T1000 (cell line): Measurements from ENCODE around the gene CYB5R3.
A peak's percentile ranks its signal among the peaks of the same experiment; 100 is the strongest.
"Not testable (repeated sequence)": the region's sequence is repeated elsewhere in the genome, so short reads cannot be mapped to it uniquely, and the experiment has no call there.

ENCODE experiments used
- DNase-seq: peaks from one replicate; lab custom pipeline; 2025; ENCODE audit warnings: mixed read lengths; lab: John Stamatoyannopoulos, UW

The CYB5R3 gene

DNA sequence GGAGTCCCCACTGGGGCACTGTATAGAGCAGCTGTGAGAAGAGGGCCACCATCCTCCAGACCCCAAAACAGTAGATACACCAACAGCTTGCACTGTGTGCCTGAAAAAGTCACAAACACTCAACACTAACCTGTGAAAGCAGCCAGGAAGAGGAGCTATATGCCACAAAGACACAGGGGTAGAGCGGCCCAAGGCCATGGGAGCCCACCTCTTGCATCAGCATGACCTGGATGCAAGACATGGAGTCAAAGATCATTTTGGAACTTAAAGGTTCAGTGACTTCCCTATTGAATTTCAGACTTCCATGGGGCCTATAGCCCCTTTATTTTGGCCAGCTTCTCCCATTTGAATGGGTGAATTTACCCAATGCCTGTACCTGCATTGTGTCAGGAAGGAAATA, 29.7 kb upstream of the CYB5R3 start:
- no peak for DNase-seq

DNA sequence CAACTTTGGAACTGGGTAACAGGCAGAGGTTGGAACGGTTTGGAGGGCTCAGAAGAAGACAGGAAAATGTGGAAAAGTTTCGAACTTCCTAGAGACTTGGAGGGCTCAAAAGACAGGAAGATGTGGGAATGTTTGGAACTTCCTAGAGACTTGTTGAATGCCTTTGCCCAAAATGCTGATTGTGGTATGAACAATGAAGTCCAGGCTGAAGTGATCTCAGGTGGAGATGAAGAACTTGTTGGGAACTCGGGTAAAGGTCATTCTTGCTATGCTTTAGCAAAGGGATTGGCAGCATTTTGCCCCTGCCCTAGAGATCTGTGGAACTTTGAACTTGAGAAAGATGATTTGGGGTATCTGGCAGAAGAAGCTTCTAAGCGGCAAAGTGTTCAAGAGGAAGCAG, 28.7 kb upstream of the CYB5R3 start:
- not testable (repeated sequence) for DNase-seq

DNA sequence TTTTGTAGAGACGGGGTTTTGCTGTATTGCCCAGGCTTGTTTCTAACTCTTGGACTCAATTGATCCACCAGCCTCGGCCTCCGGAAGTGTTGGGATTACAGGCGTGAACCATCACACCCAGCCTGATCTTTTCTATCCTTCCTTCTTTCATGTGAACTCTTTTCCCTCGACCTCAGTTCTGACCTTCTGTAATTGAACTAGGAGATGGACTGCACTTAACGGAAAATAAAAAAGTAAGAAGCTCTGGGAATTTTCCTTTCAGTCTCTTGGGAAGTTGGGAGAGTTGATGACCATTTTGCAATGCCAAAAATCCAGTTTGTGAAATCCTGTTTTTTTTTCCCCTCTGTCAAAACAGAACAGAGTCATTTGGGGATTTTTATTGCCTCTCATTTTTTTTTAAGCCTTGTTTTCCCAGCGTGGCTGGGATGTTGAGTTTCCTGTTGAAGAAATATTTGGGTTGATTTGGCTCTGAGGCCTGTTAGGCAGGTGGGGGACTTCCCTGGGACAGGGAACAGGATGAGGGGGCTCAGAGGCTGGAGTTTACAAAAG, 26.9 kb upstream of the CYB5R3 start:
- no peak for DNase-seq

DNA sequence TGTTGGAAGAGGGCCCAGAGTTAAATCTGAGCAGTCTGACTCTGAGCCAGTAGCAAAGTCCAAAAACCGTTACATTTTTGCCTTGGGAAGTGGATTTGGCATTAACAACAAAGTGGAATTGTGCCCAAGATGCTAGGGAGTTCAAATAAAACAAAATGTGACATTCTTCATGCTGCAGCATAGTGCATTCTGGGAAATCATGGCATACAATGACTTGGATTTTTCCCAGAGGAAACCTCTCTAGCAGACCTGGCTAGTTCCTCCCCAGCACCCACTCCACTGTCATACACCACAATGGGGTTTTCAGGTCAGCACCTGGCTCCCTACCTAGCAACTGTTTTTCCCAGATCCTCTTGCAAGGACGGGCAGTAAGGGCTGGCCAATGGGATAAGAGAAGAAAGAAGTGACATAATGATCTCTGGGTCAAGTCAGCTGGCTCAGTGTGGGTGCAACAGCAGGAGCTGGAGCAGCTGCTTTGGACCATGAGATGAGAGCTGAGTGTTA, 24.8 kb upstream of the CYB5R3 start:
- no peak for DNase-seq

DNA sequence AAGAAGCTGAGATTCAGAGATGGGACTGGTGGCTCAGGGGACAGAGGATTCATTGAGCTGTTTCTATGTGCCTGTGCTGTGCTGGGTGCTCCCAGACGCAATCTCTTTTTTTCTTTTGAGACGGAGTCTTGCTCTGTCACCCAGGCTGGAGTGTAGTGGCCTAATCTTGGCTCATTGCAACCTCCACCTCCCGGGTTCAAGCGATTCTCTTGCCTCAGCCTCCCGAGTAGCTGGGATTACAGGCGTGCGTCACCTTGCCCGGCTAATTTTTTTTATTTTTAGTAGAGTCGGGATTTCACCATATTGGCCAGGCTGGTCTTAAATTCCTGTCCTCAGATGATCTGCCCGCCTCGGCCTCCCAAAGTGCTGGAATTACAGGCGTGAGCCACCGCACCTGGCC, 23.9 kb upstream of the CYB5R3 start:
- not testable (repeated sequence) for DNase-seq

DNA sequence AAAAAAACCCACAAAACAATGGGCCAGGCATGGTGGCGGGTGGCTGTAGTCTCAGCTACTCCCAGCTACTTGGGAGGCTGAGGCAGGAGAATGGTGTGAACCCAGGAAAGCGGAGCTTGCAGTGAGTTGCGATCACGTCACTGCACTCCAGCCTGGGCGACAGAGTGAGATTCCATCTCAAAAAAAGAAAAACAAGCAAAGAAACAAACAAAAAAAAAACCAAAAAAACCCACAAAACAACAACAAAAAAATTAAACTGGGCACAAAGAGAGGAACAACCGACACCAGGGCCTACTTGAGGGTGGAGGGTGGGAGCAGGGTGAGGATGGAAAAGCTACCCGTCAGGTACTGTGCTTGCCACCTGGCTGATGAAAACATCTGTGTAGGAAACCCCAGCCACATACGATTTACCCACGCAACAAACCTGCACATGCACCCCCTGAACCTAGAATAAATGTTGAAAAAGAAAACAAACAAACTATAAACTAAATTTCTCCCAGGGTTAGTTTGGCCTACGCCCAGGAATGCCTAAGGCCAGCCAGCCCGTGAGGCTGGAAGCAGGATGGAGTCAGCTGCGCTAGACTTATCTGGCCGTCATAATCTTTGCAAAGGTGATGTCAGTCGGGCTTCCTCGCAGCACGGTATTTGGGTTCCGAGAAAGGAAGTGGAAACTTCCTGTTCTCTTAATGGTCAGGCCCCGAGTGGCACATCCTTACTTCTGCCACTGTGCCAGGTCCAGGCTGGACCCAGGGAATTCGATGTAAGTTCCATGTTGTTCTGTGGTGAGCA, 21.9 kb upstream of the CYB5R3 start:
- peak; percentile 47 for DNase-seq

DNA sequence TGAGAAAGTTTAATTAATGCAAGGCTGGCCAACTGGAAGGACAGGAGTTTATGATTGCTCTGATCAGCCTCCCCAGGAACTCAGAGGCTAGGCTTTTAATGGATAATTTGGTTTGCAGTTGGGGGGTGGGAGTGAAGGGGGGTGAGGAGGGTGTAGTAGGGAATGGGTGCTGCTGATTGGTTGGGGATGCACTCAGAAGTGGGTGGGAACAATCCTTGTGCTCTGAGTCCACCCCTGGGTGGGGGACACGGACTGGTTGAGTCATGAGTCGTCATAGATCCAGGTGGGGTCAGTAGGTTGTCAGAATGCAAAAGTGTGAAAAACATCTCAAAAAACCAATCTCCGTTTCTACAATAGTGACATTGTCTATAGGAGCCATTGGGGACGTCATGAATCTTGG, 20.9 kb upstream of the CYB5R3 start:
- no peak for DNase-seq

DNA sequence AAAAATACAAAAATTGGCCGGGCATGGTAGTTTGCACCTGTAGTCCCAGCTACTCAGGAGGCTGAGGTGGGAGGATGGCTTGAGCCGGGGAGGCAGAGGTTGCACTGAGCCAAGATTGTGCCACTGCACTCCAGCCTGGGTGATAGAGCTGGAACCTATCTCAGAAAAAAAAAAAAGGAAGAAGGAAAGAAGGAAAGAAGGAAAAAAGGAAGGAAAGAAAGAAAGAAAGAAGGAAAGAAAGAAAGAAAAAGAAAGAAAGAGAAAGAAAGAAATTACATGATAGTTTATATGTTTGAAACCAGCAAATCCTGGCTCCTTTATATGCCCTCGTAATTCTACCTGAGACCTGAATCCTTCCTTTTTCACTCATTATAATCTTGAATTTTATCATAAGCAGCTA, 17.2 kb upstream of the CYB5R3 start:
- DNase-seq: not testable (repeated sequence)

DNA sequence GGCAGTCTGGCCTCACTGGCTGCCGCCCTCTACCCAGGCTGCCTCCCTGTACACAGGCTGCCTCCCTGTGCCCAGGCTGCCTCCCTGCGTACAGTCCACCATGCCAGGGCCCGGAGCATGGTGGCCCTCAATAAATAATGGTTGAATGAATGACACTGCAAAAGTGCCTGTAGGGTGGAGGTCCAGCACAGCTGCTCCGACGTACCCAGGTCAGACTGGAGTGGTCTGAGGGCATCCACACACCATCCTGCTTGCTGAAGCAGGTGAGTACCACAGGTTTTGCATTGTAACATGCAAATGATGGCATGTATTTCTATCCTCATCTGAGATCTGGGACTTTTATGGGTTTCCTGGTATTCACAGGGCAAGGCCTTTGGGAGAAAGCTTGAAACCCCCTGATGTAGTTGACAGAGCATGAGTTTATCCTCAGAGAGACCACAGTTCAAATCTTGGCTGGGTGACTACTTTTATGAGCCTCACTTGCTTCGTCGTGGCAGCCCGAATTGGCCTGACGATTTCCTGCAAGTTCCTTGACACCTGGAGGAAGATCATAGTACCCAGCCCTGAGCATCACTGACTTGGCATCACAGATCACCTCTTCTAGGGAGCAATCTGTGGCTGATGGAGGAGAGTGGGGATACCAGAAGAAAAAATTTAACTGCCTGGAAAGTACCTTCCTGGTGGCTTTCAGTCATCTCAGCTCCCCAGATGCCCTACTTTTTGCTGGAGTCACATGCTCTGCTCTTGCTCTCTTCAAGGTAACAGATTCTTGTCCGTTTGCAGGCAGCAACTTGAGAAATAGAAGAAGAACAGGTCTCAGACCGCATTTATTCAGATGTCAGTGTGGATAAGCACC, 16.0 kb upstream of the CYB5R3 start:
- no peak for DNase-seq

DNA sequence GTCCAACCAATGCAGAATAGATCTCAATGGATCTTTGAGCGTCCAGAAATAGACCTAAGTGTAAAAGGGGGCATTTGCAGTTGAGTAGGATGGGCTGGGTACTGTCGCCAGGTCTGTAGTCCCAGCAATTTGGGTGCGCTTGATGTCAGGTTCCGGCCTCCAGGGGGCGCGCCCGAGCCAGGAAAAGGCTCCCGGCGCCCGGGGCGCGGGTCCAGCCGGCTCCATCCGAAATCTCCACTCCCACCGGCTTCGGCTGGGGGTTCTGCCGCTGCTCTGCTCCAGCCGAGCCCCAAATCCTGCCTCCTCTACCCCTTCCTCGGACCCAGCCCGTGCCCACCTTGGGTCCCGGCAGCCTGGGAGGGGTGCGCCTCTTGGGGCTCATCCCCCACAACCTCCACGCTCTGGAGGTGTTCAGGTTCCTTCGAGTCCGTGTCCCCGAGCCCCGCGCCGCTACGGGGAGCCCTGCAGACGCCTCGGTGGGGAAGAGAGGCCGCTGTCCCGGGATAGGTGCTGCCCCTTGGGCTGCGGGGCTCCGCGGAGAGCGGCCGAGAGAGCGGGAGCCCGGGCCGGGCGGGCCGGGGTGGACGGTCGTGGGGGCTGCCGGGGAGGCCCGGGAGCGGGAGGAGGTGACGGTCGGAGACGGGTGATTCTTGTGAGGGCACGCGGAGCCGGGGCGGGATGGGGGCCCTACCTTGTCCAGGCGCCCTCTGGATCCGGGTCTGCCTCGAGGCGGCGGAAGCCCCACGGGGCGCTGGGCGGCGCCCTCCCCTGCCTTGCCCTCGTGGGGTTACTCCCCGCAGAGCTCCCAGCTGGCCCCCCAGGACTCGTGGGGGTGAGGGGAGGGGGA, 13.0 kb upstream of the CYB5R3 start:
- peak; percentile 70 for DNase-seq

DNA sequence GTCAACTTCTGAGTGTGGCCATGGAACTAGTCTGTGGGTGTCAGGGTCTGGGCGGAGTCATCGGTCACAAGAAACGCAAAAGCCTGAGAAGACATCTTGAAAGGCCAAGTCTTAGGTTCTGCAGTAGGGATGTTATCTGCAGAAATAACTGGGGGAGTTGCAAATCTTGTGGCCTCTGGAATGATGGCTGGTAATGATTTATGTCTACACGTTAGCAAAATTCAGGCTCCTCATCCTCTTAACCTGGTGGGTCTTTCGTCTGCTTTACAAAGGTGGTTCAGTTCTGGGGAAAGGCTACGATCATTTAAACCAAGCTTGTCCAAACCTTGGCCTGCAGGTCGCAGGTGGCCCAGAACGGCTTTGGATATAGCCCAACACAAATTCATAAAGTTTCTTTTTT, 7.4 kb upstream of the CYB5R3 start:
- no peak for DNase-seq

DNA sequence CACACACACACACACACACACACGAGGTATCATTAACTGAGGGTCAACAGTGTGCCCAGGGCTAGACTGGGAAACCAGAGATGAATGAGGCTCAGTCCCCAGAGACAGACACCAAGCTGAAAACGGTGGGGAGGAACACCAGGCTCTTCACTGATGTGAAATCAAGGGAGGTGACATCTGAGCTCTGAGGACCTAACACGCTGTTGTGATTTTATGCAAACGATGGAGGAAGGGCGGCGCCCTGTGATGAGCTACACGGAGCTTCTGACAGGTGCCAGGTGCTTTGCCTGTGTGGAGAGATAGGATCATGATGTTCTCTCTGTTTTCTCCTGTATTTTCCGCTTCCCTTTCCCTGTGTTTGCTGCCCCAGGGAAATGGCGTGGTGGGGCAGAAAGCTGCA, 6.5 kb upstream of the CYB5R3 start:
- DNase-seq: no peak

DNA sequence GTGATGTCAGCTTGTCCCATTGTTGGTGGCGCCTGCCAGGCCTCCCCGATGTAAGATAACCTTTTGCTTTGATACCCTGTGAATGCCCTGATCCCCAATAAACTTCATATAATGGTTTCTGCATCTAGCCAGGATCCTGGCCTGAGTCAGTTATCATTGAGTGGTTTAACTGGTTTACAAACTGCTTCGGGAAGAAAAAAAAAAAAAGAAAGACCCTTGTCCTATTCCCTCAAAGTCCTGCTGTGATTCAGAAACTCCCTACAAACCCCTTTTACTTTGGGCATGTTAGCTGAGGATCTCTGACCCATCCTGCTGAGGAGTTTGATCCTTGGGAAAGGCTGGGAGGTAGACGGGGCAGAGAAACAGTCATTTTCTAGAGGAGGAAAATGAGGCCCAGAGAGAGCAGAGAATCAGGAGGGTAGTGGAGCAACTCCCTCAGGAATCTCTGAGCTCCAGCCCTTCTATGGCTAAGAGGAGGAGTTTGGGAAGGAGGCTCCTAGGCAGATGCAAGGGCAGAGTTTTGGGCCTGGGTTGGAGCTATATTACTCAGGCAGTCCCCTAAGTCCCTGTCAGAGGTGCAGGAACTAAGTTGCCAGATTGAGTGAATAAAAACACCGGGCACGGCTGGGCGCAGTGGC, 5.4 kb upstream of the CYB5R3 start:
- no peak for DNase-seq

DNA sequence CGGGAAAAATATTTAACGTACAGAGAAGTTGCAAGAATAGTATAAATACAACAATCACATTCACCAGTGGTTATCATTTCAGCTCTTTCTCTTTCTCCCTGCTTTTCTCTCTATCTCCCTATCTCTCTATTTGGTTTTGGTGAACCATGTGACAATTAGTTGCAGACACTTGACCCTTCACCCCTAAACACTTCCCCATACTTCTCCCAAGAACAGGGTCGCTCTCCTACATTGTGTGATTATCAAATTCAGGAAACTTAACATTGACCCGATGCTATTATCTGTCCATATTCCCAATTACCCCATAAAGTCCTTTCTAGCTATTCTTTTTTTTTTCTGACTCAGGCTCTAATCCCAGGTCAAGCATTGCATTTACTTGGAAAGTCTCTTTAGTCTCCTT, 4.8 kb upstream of the CYB5R3 start:
- DNase-seq: no peak

DNA sequence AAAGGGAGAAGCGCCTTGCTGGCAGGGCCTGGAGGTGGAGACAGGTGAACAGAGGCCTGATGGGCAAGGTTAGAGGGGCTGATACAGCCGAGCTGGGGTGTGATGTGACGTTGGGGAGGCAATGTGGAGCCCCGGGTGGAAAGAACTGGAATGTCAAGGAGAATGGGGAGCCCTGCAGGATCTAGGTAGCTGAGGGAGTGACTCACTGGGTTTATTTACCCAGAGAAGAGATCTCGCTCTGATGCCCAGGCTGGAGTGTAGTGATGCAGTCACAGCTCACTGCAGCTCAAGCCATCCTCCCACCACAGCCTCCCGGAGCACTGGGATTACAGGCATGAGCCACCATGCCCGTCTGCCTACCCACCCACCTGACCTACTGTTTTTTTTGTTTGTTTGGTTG, 1.9 kb upstream of the CYB5R3 start:
- no peak for DNase-seq

DNA sequence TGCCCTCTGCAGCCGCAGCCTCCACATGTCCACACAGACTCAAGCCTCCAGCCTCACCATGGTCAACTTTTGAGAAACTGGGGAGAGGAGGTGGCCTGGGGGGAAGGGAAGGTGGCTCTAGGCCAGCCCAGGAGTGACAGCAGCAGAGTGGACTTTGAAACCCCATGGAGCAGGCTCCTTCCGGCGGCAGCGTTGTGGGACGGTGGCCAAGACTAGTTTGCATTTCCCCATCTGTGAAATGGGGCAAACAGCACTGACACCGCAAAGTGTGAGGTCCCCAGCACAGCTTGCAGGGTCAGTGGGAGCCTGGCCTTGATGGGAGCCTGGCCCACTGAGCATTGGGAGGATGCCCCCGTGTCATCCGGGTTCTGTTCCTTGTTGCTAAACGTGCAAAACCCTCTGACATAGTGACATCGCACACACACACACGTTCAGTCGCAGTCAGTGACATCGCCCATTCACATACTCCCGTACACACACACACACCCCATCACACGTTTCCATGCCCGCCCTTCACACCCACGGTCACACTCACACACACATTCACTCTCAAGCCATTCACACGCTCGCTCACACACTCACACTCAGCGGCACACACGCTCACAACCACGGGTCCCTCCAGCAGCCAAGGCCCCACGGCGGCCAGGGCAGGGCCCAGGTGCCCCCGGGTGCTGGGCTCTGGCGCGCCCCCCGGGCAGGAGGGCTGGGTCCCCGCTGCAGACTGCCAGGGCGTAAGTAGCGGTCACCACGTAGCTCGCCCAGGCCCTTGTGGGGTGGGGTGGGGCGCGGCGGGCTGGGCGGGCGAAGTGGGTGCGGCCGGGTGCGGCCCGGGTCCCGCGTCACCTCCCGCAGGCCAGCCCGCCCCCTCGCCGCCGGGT, 585 bp downstream of the CYB5R3 start:
- no peak for DNase-seq

DNA sequence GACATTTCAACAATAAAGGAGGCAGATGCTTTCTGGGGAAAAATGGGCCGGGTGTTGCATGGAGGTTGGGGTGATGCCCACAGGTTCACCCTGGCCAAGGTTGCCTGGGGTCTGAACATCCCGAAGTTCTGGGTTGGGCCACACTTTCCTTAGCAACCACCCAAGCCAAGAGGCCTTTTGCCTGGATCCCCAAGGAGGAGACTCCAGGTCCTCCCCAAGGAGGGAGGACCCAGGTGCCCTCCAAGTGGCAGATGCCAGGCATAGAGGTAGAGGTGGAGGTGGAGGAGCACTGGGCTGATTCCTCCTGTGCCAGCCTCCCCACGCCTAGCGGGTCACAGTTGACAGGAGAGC, 1.2 kb downstream of the CYB5R3 start:
- DNase-seq: no peak

DNA sequence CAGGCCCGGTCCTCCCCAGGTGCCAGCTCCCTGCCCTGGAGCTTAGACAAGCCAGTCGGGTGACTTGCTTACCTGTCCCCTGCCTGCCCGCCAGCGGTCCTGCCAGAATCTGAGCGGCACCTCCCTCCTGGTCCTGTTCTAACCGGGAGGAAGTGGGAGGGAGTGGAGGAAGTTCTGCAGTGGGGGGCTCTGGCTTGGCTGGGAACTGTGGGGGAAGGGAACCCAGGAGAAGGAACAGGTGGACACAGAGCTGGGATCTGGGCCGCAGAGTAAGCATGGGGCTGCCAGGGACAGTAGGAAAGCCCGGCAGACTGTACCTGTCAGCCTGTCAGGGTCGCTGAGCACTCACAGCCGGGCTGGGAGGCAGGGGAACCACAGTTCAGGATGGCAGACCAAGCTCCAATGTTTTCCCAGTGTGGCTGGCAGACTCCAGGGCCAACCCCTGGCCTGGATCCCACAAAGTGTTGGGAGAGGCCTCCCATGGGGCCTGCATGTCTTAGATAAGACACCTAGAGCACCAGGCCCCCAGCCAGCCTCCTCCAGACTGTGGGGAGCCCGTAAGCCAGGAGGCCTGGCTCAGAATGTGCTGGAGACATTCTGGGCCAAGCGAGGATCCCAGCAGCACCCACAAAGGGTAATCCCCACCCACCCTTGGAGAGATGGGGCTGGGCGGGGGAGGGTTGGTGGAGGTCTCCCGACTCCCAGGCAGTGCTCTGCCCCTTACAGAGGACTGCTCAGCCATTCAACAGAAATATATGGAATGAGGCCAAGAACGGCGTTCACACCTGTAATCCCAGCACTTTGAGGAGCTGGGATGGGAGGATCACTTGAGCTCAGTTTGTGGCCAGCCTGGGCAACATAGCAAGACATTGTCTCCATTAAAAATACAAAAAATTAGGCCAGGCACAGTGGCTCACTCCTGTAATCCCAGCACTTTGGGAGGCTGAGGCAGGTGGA, 2.3 kb downstream of the CYB5R3 start:
- no peak for DNase-seq

DNA sequence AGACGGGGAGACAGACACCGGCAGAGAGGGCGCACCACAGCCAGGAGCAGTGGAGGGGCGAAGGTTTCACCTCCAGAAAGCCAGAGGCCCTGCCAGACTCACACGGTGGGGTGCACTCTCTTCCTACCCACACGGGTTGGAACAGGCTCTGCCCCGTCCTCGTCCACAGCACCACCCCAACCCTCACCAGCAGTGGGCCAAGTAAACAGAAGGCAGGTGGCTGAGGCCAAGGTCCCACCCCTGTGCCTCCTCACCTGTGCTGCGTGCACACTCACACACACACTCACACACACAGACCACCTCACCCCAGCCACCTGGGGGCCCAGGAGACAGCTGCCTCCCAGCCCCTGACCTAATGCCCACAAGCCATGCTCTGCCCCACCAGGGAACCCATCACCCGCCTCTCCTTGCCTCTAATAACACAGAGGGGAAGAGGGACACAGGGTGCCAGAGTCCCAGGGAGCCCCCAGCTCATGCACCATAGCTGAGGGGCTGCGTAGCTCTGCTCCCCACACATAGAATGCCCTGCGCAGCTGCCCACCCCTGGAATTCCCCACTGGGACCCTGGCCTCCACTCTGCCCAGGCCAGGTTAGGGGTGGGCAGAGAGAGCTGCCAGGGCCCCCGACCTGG, 3.1 kb downstream of the CYB5R3 start:
- no peak for DNase-seq
